Common myeloid progenitor, CD34-positive (primary cell): ENCODE results near the gene LMCD1.
A peak's percentile ranks its signal among the peaks of the same experiment; 100 is the strongest.

Experiments
- CTCF ChIA-PET: fragments of 350-600 bp; sonication (Branson Sonifier 250); formaldehyde crosslinking; loops from one replicate; lab custom pipeline; 2021; ENCODE audit warnings: antibody characterized with exemption; lab: Charles Lee
- POLR2A ChIA-PET: fragments of 350-600 bp; sonication (Branson Sonifier 250); formaldehyde crosslinking; loops from one replicate; lab custom pipeline; 2021; ENCODE audit warnings: antibody characterized with exemption; lab: Charles Lee
- DNase-seq, 3 donors: peaks; one replicate each; pipeline versions ENCODE4 v3.0.0 to v3.0.0-alpha.2; 2013
- H3K27ac ChIP-seq, 2 experiments: 1 replicate in 1 of 2; 2 replicates in 1 of 2; pipeline ENCODE4 v1.7.0; 2013; ENCODE audit warnings: inconsistent platforms in 2 of 2, low read length in 2 of 2, mild to moderate bottlenecking in 2 of 2, low read depth in 1 of 2, moderate library complexity in 1 of 2; ENCODE audit not compliant: severe bottlenecking in 2 of 2, insufficient read depth in 1 of 2, poor library complexity in 1 of 2
- H3K27me3 ChIP-seq, 5 experiments: replicated peaks in 2 of 5; 1 replicate in 3 of 5; 2 replicates in 2 of 5; pipeline versions ENCODE4 v1.6.1 to v1.7.0; 2013; ENCODE audit warnings: low read length in 4 of 5, mild to moderate bottlenecking in 2 of 5, moderate library complexity in 2 of 5, inconsistent platforms in 1 of 5; ENCODE audit not compliant: insufficient read depth in 5 of 5, control insufficient read depth in 4 of 5
- H3K36me3 ChIP-seq, 4 experiments: 1 replicate in 2 of 4; 2 replicates in 2 of 4; pipeline versions ENCODE4 v1.6.1 to v1.7.0; 2013; ENCODE audit warnings: low read length in 3 of 4, control low read depth in 1 of 4, mild to moderate bottlenecking in 1 of 4; ENCODE audit not compliant: control insufficient read depth in 4 of 4, insufficient read depth in 4 of 4
- H3K4me1 ChIP-seq, 4 experiments: 1 replicate in 3 of 4; 2 replicates in 1 of 4; pipeline versions ENCODE4 v1.6.1 to v1.7.1; 2013; ENCODE audit warnings: low read length in 3 of 4, mild to moderate bottlenecking in 3 of 4, control low read depth in 1 of 4, inconsistent platforms in 1 of 4, moderate library complexity in 1 of 4; ENCODE audit not compliant: control insufficient read depth in 4 of 4, insufficient read depth in 4 of 4; ENCODE audit errors: control extremely low read depth in 1 of 4
- H3K4me3 ChIP-seq, 7 experiments: 1 replicate in 4 of 7; 2 replicates in 3 of 7; pipeline versions ENCODE4 v1.5.1 to v1.7.0; 2013; ENCODE audit warnings: mild to moderate bottlenecking in 7 of 7, low read length in 6 of 7, moderate library complexity in 6 of 7, inconsistent platforms in 2 of 7, low read depth in 2 of 7, control low read depth in 1 of 7; ENCODE audit not compliant: insufficient read depth in 4 of 7, control insufficient read depth in 1 of 7; ENCODE audit errors: extremely low read depth in 1 of 7
- H3K9me3 ChIP-seq, 5 experiments: 1 replicate in 4 of 5; 2 replicates in 1 of 5; pipeline versions ENCODE4 v1.6.1 to v1.7.1; 2013; ENCODE audit warnings: low read length in 4 of 5, mild to moderate bottlenecking in 2 of 5, inconsistent platforms in 1 of 5, low read depth in 1 of 5, moderate library complexity in 1 of 5; ENCODE audit not compliant: control insufficient read depth in 4 of 5, insufficient read depth in 2 of 5; ENCODE audit errors: control extremely low read depth in 1 of 5
- WGBS: methylation state at CpG from one replicate; pipeline ENCODE4 v1.1.5; 2013; ENCODE audit not compliant: insufficient coverage; 5-methylcytosine and 5-hydroxymethylcytosine counted together

LMCD1 gene

DNA sequence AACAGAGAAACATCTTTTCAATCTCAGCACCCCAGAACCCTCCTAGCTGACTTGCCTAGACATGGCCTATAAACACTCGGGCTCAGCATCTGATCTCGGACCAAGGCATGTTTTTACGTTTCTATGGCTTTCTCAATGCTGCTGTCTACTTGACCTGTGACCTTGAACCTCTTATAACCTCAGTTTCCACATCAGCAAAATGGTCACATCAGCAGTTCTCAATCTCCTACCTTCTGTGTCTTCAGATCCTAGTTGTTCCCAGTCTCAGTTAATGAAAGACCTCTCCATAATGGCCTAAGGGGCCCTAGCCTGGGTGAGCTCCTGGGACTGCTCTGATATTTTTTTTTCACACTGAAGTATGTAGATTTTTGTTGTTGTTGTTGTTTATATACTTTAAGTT is 103.4 kb downstream of the LMCD1 start:
- POLR2A ChIA-PET: no interaction called here
- Histone ChIP-seq H3K4me3 (no peak overlapping the region), H3K27ac (no peak overlapping the region), H3K27me3 (no peaks in the 10 kb centered on the region), H3K36me3 (no peaks in the 10 kb centered on the region), H3K9me3 (no peaks in the 10 kb centered on the region), H3K4me1 (no peaks in the 10 kb centered on the region)
- DNase-seq: no peak
- 92% methylated on average over 3 of the region's 3 CpGs for WGBS
- CTCF ChIA-PET: interaction anchor here (1.0 to 1.6 kb wide), 3 partner anchors 8 to 162 kb away, joined by 3 to 6 read pairs (median 4); no protein-coding TSS in a partner anchor

DNA sequence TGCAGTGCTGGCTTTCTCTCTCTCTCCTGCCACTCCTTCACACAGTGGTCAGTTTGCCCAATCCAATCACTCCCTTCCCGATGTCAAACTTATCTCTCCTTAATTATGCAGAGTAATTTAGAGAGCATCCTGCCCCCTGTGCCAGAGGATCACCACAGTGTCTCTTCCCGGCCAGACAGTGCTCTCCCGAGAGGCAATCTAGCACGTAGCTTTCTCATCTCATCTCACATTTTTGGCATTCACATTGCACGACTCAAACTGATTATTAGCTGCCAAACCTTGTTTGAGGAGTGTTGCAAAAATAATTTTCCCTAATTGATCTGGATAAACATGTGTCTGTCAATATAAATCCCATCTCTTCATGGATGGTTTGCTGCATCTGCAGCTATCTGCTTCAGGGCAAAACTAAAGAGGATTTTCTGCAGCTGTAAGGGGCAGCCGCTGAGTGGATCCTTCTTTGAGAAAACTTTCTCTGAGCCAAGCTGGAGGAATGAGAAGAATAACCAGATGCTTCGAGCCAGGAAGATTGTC is 105.1 kb downstream of the LMCD1 start:
- no peaks in the 10 kb centered on the region for H3K4me1 ChIP-seq
- 90% methylated on average over 3 of the region's 7 CpGs for WGBS
- ChIA-PET CTCF (interaction anchor here (1.2 to 1.7 kb wide), 2 partner anchors 15 to 164 kb away, joined by 3 to 10 read pairs; no protein-coding TSS in a partner anchor), POLR2A (no interaction called here)
- no peaks in the 10 kb centered on the region for H3K27me3 ChIP-seq
- no peaks in the 10 kb centered on the region for H3K36me3 ChIP-seq
- DNase-seq: no peak
- no peak overlapping the region for H3K4me3 ChIP-seq
- no peak overlapping the region for H3K27ac ChIP-seq
- H3K9me3 ChIP-seq: no peaks in the 10 kb centered on the region

DNA sequence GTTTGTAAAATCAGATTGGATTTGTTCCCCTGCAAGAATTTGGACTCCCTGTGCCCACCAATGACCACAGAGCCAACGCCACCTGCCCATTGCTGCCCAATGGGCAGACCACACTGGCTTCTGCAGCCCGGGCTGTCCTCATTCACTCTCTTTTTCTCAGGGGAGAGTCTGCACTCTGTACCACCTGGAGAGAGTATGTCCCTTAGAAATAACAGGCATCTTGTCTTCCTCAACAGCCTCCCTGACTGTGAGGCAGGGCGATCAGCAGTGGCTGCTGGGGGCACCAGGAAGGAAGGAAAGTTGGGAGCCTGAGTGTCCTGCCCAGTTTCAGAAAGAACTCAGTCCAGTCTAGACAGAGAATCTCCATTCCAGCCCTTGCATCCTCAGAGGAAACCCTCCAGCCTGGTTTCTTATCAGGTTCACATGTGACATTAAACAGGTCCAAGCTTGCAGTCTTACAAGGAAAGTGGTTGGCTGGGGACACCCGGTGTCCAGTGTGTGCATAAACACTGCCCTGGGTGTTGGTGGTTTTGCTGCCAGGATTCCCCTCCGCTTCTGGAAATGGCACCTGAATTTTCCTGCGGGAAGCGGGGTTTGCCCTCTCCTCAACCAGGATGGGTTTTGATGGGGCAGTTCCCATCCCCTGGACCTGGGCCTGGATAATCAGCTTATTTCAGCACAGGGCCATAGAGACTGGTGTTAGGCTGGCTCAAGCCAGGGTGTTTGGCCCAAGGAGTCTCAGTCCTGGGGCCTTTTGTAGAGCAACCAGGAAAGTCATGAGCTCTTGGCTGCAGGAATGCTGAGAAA is 105.8 kb downstream of the LMCD1 start:
- H3K4me1 ChIP-seq: no peaks in the 10 kb centered on the region
- ChIA-PET CTCF (interaction anchor here (1.0 to 1.7 kb wide), 3 partner anchors 16 to 165 kb away, joined by 3 to 10 read pairs (median 3); no protein-coding TSS in a partner anchor), POLR2A (no interaction called here)
- no peaks in the 10 kb centered on the region for H3K9me3 ChIP-seq
- DNase-seq: peak; percentile 31 to 58 (median 58)
- WGBS: 90% methylated on average over 7 of the region's 7 CpGs
- no peak overlapping the region for H3K4me3 ChIP-seq
- H3K27me3 ChIP-seq: no peaks in the 10 kb centered on the region
- no peaks in the 10 kb centered on the region for H3K36me3 ChIP-seq
- no peak overlapping the region for H3K27ac ChIP-seq

DNA sequence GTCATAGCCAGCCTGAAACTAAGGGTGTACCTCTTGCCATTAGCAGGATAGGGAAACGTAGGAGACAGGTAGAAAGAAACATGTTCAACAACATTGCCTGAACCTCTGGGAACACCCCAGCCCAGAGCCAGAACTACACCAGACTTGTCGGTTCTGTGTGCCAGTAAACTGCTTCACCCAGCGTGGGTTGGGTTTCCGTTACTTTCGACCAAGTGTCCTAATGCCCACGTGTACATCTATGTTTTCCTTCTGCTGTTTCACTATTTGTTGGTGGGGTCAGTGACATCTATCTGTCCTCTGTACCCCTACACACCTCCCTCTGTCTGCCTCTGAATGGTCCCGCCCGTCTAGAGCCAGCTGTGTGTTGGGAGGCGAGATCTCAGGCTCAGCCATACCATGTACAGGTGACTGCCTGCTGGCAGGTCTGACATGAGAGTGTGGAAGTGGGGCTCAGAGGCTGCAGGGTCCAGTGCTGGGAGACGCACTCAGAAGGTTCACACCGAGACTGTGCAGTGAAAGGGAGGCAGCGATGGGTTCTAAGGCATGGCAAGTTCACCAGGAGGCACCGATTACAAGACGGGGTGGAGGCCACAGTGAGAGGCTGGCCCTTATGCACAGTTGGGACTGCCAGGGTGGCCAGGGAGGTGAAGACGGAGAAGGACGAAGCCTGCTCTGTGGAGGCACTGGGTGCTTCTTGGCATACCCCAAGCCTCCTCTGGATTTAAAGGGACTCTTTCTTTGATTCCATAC is 106.6 kb downstream of the LMCD1 start:
- H3K4me1 ChIP-seq: no peaks in the 10 kb centered on the region
- H3K4me3 ChIP-seq: no peak overlapping the region
- no peaks in the 10 kb centered on the region for H3K27me3 ChIP-seq
- ChIA-PET POLR2A (no interaction called here), CTCF (interaction anchor here (1.0 to 1.7 kb wide), 2 partner anchors 26 to 165 kb away, joined by 3 to 10 read pairs; no protein-coding TSS in a partner anchor)
- no peak for DNase-seq
- H3K36me3 ChIP-seq: no peaks in the 10 kb centered on the region
- WGBS: 90% methylated on average over 10 of the region's 16 CpGs
- no peaks in the 10 kb centered on the region for H3K9me3 ChIP-seq
- H3K27ac ChIP-seq: no peak overlapping the region

DNA sequence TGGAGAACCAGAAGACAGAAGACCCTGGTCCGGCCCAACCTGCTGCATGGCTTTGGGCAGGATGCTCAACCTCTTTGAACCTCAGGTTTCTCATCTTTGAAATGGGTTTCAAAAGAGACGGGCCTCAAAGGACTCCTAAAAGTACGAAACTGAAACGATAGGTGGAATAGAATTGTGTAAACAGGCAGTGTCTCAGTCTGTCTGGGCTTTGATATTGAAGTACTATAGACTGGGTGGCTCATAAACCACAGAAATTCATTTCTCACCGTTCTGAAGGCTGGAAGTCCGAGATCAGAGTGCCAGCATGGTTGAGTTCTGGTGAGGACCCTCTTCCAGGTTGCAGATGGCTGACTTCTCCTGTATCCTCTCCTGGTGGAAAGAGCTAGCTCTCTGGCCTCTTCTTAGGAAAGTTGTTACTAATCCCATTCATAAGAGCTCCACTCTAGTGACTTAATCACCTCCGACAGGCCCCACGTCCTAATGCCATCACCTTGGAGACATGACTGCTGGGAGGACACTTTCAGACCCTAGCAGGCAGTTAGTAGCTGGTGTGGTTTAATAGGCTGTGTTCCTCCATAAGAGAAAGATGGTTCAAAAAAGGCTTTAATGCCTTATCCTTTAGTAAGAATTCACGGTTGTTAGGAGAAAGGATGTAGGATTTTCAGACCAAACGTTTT is 107.3 kb downstream of the LMCD1 start:
- no peaks in the 10 kb centered on the region for H3K36me3 ChIP-seq
- no peak overlapping the region for H3K27ac ChIP-seq
- H3K27me3 ChIP-seq: no peaks in the 10 kb centered on the region
- ChIA-PET CTCF (interaction anchor here (1.0 kb wide), 1 partner anchor 26 kb away, joined by 3 read pairs; no protein-coding TSS in a partner anchor), POLR2A (no interaction called here)
- WGBS: 93% methylated on average over 7 of the region's 10 CpGs
- no peak overlapping the region for H3K4me3 ChIP-seq
- no peaks in the 10 kb centered on the region for H3K4me1 ChIP-seq
- no peaks in the 10 kb centered on the region for H3K9me3 ChIP-seq
- DNase-seq: no peak

DNA sequence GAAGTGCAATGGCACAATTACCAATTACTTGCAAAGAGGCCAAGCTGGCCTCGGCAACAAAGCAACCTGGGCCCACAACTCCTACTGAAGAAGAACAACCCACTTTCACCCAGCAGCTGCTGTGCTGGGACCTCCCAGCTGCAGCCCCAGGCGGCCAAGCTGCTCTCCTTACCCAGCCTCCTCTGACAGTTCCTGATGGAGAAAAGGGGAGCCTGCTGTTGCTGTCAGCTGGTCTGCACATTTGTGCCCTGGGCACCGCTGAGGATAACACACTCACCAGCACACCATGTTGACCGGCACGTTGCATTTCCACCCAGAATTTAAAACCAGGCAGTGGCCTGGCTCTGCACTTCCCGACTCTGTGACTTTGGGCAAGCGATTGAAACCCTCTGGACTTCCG is 109.3 kb downstream of the LMCD1 start:
- Histone ChIP-seq H3K27ac (no peak overlapping the region), H3K9me3 (no peaks in the 10 kb centered on the region), H3K27me3 (no peaks in the 10 kb centered on the region), H3K36me3 (no peaks in the 10 kb centered on the region), H3K4me1 (no peaks in the 10 kb centered on the region), H3K4me3 (no peak overlapping the region)
- ChIA-PET POLR2A (no interaction called here), CTCF (interaction anchor here (1.4 to 1.6 kb wide), 2 partner anchors 11 to 14 kb away, joined by 4 read pairs; no protein-coding TSS in a partner anchor)
- WGBS: 92% methylated on average over 7 of the region's 8 CpGs
- DNase-seq: no peak
